GM12865 (cell line): ENCODE results near the gene SYCP2L.

Source experiments
- DNase-seq: peaks from one replicate; pipeline ENCODE4 v3.0.0; 2010; ENCODE audit warnings: low read depth
- H3K4me3 ChIP-seq: 2 replicates; pipeline ENCODE4 v1.5.1; 2011; ENCODE audit warnings: mild to moderate bottlenecking, low read depth, low read length, control low read depth
- TF ChIP-seq, protein P1 (sequence below): IDR thresholded peaks from 2 replicates; pipeline ENCODE4 v1.5.1; 2011; ENCODE audit warnings: low read length, control low read depth, low read depth, inconsistent platforms; ENCODE audit not compliant: insufficient read depth; ENCODE audit errors: missing control alignments

The SYCP2L gene

GRCh38 chr6:10933126-10933525 is 46.3 kb downstream of the SYCP2L start:
- DNase-seq: no peak
- no peak overlapping the region for H3K4me3 ChIP-seq
- TF ChIP-seq, protein P1, sequence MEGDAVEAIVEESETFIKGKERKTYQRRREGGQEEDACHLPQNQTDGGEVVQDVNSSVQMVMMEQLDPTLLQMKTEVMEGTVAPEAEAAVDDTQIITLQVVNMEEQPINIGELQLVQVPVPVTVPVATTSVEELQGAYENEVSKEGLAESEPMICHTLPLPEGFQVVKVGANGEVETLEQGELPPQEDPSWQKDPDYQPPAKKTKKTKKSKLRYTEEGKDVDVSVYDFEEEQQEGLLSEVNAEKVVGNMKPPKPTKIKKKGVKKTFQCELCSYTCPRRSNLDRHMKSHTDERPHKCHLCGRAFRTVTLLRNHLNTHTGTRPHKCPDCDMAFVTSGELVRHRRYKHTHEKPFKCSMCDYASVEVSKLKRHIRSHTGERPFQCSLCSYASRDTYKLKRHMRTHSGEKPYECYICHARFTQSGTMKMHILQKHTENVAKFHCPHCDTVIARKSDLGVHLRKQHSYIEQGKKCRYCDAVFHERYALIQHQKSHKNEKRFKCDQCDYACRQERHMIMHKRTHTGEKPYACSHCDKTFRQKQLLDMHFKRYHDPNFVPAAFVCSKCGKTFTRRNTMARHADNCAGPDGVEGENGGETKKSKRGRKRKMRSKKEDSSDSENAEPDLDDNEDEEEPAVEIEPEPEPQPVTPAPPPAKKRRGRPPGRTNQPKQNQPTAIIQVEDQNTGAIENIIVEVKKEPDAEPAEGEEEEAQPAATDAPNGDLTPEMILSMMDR: no peak

DNA sequence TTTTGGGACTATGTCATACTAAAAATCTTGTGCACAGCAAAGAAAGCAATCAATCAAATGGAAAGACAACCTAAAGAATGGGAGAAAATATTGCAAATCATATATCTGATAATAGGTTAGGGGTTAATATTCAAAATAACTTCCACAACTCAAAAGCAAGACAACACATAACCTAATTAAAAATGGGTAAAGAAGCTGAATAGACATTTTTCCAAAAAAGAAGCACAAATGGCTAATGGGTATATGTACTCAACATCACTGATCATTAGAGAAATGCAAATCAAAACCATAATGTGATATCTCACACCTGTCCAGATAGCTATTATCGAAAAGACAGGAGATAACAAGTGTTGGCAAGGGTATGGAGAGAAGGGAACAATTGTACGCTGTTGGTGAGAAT is 53.0 kb downstream of the SYCP2L start:
- DNase-seq: no peak
- no peak overlapping the region for H3K4me3 ChIP-seq
- TF ChIP-seq, protein P1: no peak

- DNase-seq: no peak
- TF ChIP-seq, protein P1: no peak
Observed at GRCh38 chr6:10945845-10946244, 59.0 kb downstream of the SYCP2L start.

GRCh38 chr6:10947966-10948365 is 61.1 kb downstream of the SYCP2L start:
- no peak for DNase-seq
- TF ChIP-seq, protein P1: no peak
- H3K4me3 ChIP-seq: no peak overlapping the region

More at GRCh38 chr6:10945845-10946244, 59.0 kb downstream of the SYCP2L start:
- H3K4me3 ChIP-seq: no peak overlapping the region

GRCh38 chr6:10949579-10950490 is 63.0 kb downstream of the SYCP2L start:
- TF ChIP-seq, protein P1: no peak
- DNase-seq: no peak
- no peak overlapping the region for H3K4me3 ChIP-seq

GRCh38 chr6:10951675-10952282 is 64.9 kb downstream of the SYCP2L start:
- DNase-seq: peak; percentile 43
- H3K4me3 ChIP-seq: no peak overlapping the region
- TF ChIP-seq, protein P1: peak; percentile 43
